GM18858 (cell line): ENCODE results near the gene TMEM11.

Experiments used
- ATAC-seq: cut with Tn5 transposase; IDR thresholded peaks from one replicate; pipeline ENCODE4 v1.9.1; 2021; ENCODE audit not compliant: unreplicated experiment

The TMEM11 gene

GRCh38 chr17:21164216-21164615 is 49.7 kb downstream of the TMEM11 start:
- ATAC-seq: no peak

GRCh38 chr17:21163101-21163500 is 50.9 kb downstream of the TMEM11 start:
- ATAC-seq: no peak

- ATAC-seq: no peak
These were observed 51.6 kb downstream of the TMEM11 start for GRCh38 chr17:21162394-21162775.

- ATAC-seq: no peak
These were observed 52.2 kb downstream of the TMEM11 start for GRCh38 chr17:21161498-21162393.

GRCh38 chr17:21160401-21160800 is 53.6 kb downstream of the TMEM11 start:
- no peak for ATAC-seq

GRCh38 chr17:21157586-21158370 is 56.2 kb downstream of the TMEM11 start:
- ATAC-seq: no peak

- no peak for ATAC-seq
These were observed 61.2 kb downstream of the TMEM11 start for GRCh38 chr17:21152731-21153130.

- ATAC-seq: no peak
These were observed 64.3 kb downstream of the TMEM11 start for GRCh38 chr17:21149621-21150020.
